HepG2 (cell line): ENCODE results near the gene ENTPD2. TPM values are rescaled to one million over a fixed set of nuclear protein-coding genes. Genes with fewer than 3 reads are reported as not detected.

Source experiments
- ATAC-seq: fragments of 200-7000 bp; cut with Tn5 transposase; 3 replicates; pipeline ENCODE4 v1.9.1; 2020; ENCODE audit warnings: mild to moderate bottlenecking, moderate library complexity
- BruUV-seq: library from RNA; stranded (reverse); fragments of 400-500 nt; replicated peaks from 2 replicates; lab custom pipeline; 2021; lab: Mats Ljungman, UMichigan
- CTCF ChIA-PET: fragments of 300-600 bp; formaldehyde crosslinking; extraction: SDS; loops from one replicate; lab custom pipeline; 2021; ENCODE audit warnings: low total read pairs, inconsistent platforms, low intra/inter-chr PET ratio; lab: Yijun Ruan, JAX
- POLR2A ChIA-PET: fragments of 350-600 bp; sonication (Branson Sonifier 250); formaldehyde crosslinking; loops from one replicate; lab custom pipeline; 2020; ENCODE audit warnings: antibody characterized with exemption, inconsistent platforms; lab: Yijun Ruan, JAX
- DNase-seq: peaks from one replicate; pipeline ENCODE4 v3.0.0-alpha.2; 2015; ENCODE audit warnings: low spot score
- FAIRE-seq: peaks from 3 replicates; lab custom pipeline; 2011; peaks lifted over from hg19 to GRCh38; lab: Jason Lieb, UNC
- H2AFZ ChIP-seq: one replicate; pipeline ENCODE4 v1.6.1; 2011; ENCODE audit warnings: low read length, inconsistent platforms
- H3K27ac ChIP-seq: fragments of 300-600 bp; 3 replicates; pipeline ENCODE4 v1.8.0; 2011; ENCODE audit warnings: mixed run types, mild to moderate bottlenecking, mixed read lengths, low read length, inconsistent platforms; ENCODE audit not compliant: insufficient read depth; ENCODE audit errors: extremely low read length
- H3K27me3 ChIP-seq, 2 experiments: fragments of 200-600 bp in 1 of 2; 2 replicates in 1 of 2; 3 replicates in 1 of 2; pipeline versions ENCODE4 v1.6.0 to v1.8.0; 2011; ENCODE audit warnings: low read length in 2 of 2, mild to moderate bottlenecking in 2 of 2, moderate library complexity in 2 of 2, inconsistent platforms in 1 of 2; ENCODE audit not compliant: insufficient read depth in 2 of 2, control insufficient read depth in 1 of 2
- H3K36me3 ChIP-seq, 2 experiments: fragments of 200-600 bp in 1 of 2; replicated peaks in 1 of 2; 2 replicates in 1 of 2; 3 replicates in 1 of 2; pipeline versions ENCODE4 v1.5.1 to v1.8.0; 2011; ENCODE audit warnings: low read length in 2 of 2, inconsistent platforms in 1 of 2; ENCODE audit not compliant: insufficient read depth in 2 of 2, control insufficient read depth in 1 of 2
- H3K4me1 ChIP-seq: 2 replicates; pipeline ENCODE4 v1.5.1; 2012; ENCODE audit warnings: low read length, inconsistent platforms; ENCODE audit not compliant: insufficient read depth
- H3K4me2 ChIP-seq: 2 replicates; pipeline ENCODE4 v1.6.0; 2011; ENCODE audit warnings: low read depth, low read length, inconsistent platforms
- H3K4me3 ChIP-seq, 3 experiments: fragments of 200-600 bp in 1 of 3; sonication (generic), shearing (Covaris generic) in 1 of 3; replicated peaks in 1 of 3; 2 replicates each; pipeline ENCODE4 v1.5.1; 2011 to 2016; ENCODE audit warnings: low read length in 3 of 3, inconsistent platforms in 2 of 3, low read depth in 2 of 3, mild to moderate bottlenecking in 2 of 3, control low read depth in 1 of 3, mixed read lengths in 1 of 3; ENCODE audit not compliant: insufficient read depth in 1 of 3
- H3K79me2 ChIP-seq: one replicate; pipeline ENCODE4 v1.6.1; 2011; ENCODE audit warnings: low read length, inconsistent platforms; ENCODE audit not compliant: insufficient read depth
- H3K9ac ChIP-seq: 2 replicates; pipeline ENCODE4 v1.6.0; 2011; ENCODE audit warnings: mild to moderate bottlenecking, low read depth, low read length, inconsistent platforms; ENCODE audit not compliant: insufficient read depth
- H3K9me3 ChIP-seq: 2 replicates; pipeline ENCODE4 v1.5.1; 2012; ENCODE audit warnings: mild to moderate bottlenecking, low read length
- H4K20me1 ChIP-seq: 2 replicates; pipeline ENCODE4 v1.6.0; 2011; ENCODE audit warnings: inconsistent platforms, mild to moderate bottlenecking, low read length, moderate library complexity; ENCODE audit not compliant: insufficient read depth
- GATAD1 ChIP-seq: IDR thresholded peaks from 2 replicates; pipeline ENCODE4 v1.6.1; 2016; ENCODE audit warnings: missing genetic modification reagents, missing compliant biosample characterization
- HMGA1 ChIP-seq: sonication (generic); formaldehyde crosslinking; conservative IDR thresholded peaks from 2 replicates; pipeline ENCODE4 v1.4.0; 2020; ENCODE audit warnings: missing genetic modification reagents
- HNRNPL ChIP-seq: fragments of 200-400 bp; formaldehyde crosslinking; IDR thresholded peaks from 2 replicates; pipeline ENCODE4 v1.6.1; 2017; ENCODE audit warnings: mild to moderate bottlenecking, low read depth, low read length
- KLF6 ChIP-seq: IDR thresholded peaks from 2 replicates; pipeline ENCODE4 v1.8.0; 2016; ENCODE audit warnings: missing biosample characterization, missing genetic modification reagents
- NAIF1 ChIP-seq: sonication (generic); formaldehyde crosslinking; IDR thresholded peaks from 2 replicates; pipeline ENCODE4 v1.5.0; 2020; ENCODE audit warnings: mild to moderate bottlenecking, missing genetic modification reagents, borderline replicate concordance
- PAX8 ChIP-seq: sonication (generic); formaldehyde crosslinking; IDR thresholded peaks from 2 replicates; pipeline ENCODE4 v1.8.0; 2022; ENCODE audit warnings: mild to moderate bottlenecking, missing genetic modification reagents, borderline replicate concordance
- POGZ ChIP-seq: sonication (generic); formaldehyde crosslinking; IDR thresholded peaks from 2 replicates; pipeline ENCODE4 v1.4.0; 2020; ENCODE audit warnings: mild to moderate bottlenecking, missing genetic modification reagents
- SMARCE1 ChIP-seq: fragments of 450-650 bp; IDR thresholded peaks from 2 replicates; pipeline ENCODE4 v1.6.1; 2017; ENCODE audit warnings: borderline replicate concordance
- SNAI1 ChIP-seq: sonication (generic); formaldehyde crosslinking; IDR thresholded peaks from 2 replicates; pipeline ENCODE4 v1.5.0; 2020; ENCODE audit warnings: mild to moderate bottlenecking, missing genetic modification reagents, borderline replicate concordance
- SRY ChIP-seq: sonication (generic); formaldehyde crosslinking; IDR thresholded peaks from 2 replicates; pipeline ENCODE4 v1.8.0; 2022; ENCODE audit warnings: mild to moderate bottlenecking, missing genetic modification reagents
- ZFYVE20 ChIP-seq: sonication (generic); formaldehyde crosslinking; IDR thresholded peaks from 2 replicates; pipeline ENCODE4 v1.8.0; 2023; ENCODE audit warnings: low read depth, mild to moderate bottlenecking, moderate library complexity, missing genetic modification reagents, borderline replicate concordance
- ZNF605 ChIP-seq: sonication (generic); formaldehyde crosslinking; IDR thresholded peaks from 2 replicates; pipeline ENCODE4 v1.8.0; 2022; ENCODE audit warnings: mild to moderate bottlenecking, missing genetic modification reagents
- ZNF784 ChIP-seq: sonication (generic); formaldehyde crosslinking; IDR thresholded peaks from 2 replicates; pipeline ENCODE4 v1.5.1; 2020; ENCODE audit warnings: missing genetic modification reagents, mild to moderate bottlenecking, borderline replicate concordance
- WGBS: methylation state at CpG from one replicate; pipeline ENCODE4 v1.1.6; 2017; ENCODE audit warnings: low lambda C conversion rate; 5-methylcytosine and 5-hydroxymethylcytosine counted together
- in situ Hi-C: cut with HindIII; loops from 2 replicates; pipeline ENCODE4 v1.10.0; 2017; ENCODE audit warnings: low pct_unique_long_range_greater_than_20kb; ENCODE audit not compliant: extremely low pct_ligation_motif_present
- intact Hi-C: fragments of 100-400 bp; cut with micrococcal nuclease; formaldehyde crosslinking; loops from one replicate; pipeline ENCODE4 v1.10.0; 2022; ENCODE audit not compliant: unreplicated experiment
- polyA plus RNA-seq, 8 experiments: library from polyadenylated mRNA; depleted of rRNA in 3 of 8; stranded (reverse) in 7 of 8; unstranded in 1 of 8; fragments of >200 nt; fragmentation: Illumina TruSeq in 4 of 8; extraction: Trizol in 4 of 8; gene quantifications; 2 replicates each; pipeline versions ENCODE4 v1.2.1 to v1.2.3, GENCODE V29; 2011 to 2016; ENCODE audit warnings: low read depth in 4 of 8, missing spikeins in 1 of 8, mixed read lengths in 1 of 8; ENCODE audit not compliant: insufficient read depth in 1 of 8
- total RNA-seq, 5 experiments: library from RNA; depleted of rRNA; stranded (reverse); fragments of >200 nt; fragmentation: Illumina TruSeq; extraction: Trizol; gene quantifications; 2 replicates each; pipeline ENCODE4 v1.2.3, GENCODE V29; 2016; ENCODE audit warnings: low read depth in 1 of 5

ENTPD2 gene
- total and polyA plus RNA-seq, 2 of the 13 experiments (the other 11 are each of a cell fraction or from before 2014, with no cell fraction given), result 0.95 to 3.2 TPM

DNA sequence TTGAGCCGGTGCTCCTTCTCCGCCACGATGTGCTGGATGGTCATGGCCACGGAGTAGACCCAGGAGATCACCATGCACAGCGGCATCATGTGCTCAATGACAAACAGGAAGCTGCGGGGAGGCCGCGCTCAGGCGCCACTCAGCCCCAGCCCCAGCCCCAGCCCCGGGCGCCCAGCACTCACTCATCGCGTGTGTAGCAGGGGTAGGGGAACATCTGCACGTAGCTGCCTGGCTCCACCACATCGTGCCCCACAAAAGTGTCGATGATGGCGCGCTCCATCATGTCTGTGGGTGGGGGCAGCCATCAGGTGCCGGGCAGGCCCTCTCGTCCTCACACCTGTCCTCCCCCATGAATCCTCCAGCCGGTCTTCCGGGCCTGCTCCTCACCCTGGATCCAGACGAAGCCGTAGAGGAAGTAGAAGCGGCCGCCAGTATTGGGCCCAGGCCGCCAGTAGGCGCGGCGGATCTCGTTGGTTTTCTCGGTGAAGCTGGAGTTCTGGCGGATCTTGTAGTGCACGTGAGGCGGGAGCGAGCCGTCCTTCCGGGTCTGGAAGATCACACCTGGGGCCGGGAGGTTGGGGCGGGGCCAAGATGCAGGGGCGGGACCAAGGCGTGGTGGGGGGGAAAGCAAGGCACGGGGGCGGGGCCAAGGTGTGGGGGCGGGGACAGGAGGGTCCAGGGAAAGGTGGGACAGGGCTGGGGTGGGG is 35.9 kb downstream of the ENTPD2 start:
- H3K36me3 ChIP-seq, result peaks cover 1 to 2% of the 10 kb centered on the region in 2 experiments; a peak in 1 of 5 replicates
- no peaks in the 10 kb centered on the region for H4K20me1 ChIP-seq
- ChIA-PET CTCF (no interaction called here), POLR2A (no interaction called here)
- BruUV-seq, result no TSS peak
- FAIRE-seq (no peak), DNase-seq (no peak), ATAC-seq (no peak)
- H3K9me3 ChIP-seq, result no peaks in the 10 kb centered on the region
- no peak overlapping the region for H2AFZ ChIP-seq
- 98% methylated on average over 38 of the region's 45 CpGs for WGBS
- in situ Hi-C loops, result no loop called here
- no peak for TF ChIP-seq HMGA1 (CRISPR knock-in tag)
- TF ChIP-seq HNRNPL, result no peak
- TF ChIP-seq ZNF784 (CRISPR knock-in tag), result no peak
- no peak for TF ChIP-seq KLF6 (CRISPR knock-in tag)
- no peak for TF ChIP-seq PAX8 (CRISPR knock-in tag)
- TF ChIP-seq SMARCE1, result no peak
- TF ChIP-seq SNAI1, result no peak
- TF ChIP-seq ZNF605 (CRISPR knock-in tag), result no peak
- TF ChIP-seq SRY, result no peak
- no peak for TF ChIP-seq GATAD1
- no peak for TF ChIP-seq POGZ (CRISPR knock-in tag)
- TF ChIP-seq NAIF1 (CRISPR knock-in tag), result no peak
- no peak for TF ChIP-seq ZFYVE20
- H3K27ac ChIP-seq, result no peak overlapping the region
- H3K27me3 ChIP-seq, result no peaks in the 10 kb centered on the region
- H3K4me2 ChIP-seq, result no peak overlapping the region
- intact Hi-C loops, result no loop called here
- no peak overlapping the region for H3K4me3 ChIP-seq
- no peak overlapping the region for H3K9ac ChIP-seq
- peaks cover 17% of the 10 kb centered on the region for H3K4me1 ChIP-seq
- H3K79me2 ChIP-seq, result no peaks in the 10 kb centered on the region
